SU-DHL-6 (cell line): ENCODE results near the gene CCDC39.

Experiments used
- EZH2phosphoT487 ChIP-seq: fragments of 200-600 bp; sonication (generic), shearing (Covaris generic); conservative IDR thresholded peaks from 2 replicates; pipeline ENCODE4 v1.6.1; 2018; ENCODE audit warnings: mild to moderate bottlenecking, antibody characterized with exemption, low read length, moderate library complexity, mixed read lengths
- TF ChIP-seq, protein P1 (sequence below): fragments of 200-600 bp; sonication (generic); IDR thresholded peaks from one replicate; pipeline ENCODE4 v1.5.1; 2017; ENCODE audit warnings: antibody characterized with exemption, mild to moderate bottlenecking, low read length, moderate library complexity; ENCODE audit not compliant: insufficient read depth, poor library complexity, severe bottlenecking

DNA sequence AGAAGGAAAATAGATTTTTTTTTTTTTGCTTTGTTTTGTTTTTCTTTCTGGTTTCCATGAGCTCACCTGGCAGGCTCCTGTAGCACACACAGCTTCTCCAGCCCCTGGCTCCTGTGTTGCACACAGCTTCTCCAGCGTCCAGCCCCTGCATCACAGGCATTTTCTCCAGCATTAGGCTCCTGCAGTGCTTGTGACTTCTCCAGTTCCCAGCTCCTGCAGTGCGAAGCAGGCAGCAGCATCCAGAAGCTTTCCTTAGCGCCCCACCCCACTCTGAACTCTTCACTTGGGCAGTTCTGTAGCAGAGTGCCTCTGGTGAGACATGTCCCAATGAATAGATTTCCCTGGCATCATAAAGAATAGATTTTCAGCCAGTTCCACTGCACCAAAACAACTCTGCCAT lies 5.5 kb upstream of the CCDC39 start:
- no peak for TF ChIP-seq EZH2phosphoT487
- TF ChIP-seq, protein P1, sequence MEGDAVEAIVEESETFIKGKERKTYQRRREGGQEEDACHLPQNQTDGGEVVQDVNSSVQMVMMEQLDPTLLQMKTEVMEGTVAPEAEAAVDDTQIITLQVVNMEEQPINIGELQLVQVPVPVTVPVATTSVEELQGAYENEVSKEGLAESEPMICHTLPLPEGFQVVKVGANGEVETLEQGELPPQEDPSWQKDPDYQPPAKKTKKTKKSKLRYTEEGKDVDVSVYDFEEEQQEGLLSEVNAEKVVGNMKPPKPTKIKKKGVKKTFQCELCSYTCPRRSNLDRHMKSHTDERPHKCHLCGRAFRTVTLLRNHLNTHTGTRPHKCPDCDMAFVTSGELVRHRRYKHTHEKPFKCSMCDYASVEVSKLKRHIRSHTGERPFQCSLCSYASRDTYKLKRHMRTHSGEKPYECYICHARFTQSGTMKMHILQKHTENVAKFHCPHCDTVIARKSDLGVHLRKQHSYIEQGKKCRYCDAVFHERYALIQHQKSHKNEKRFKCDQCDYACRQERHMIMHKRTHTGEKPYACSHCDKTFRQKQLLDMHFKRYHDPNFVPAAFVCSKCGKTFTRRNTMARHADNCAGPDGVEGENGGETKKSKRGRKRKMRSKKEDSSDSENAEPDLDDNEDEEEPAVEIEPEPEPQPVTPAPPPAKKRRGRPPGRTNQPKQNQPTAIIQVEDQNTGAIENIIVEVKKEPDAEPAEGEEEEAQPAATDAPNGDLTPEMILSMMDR = no peak
